ENCODE results near the gene NHLRC4. TPM values are rescaled to one million over a fixed set of nuclear protein-coding genes. Genes with fewer than 3 reads are reported as not detected.

NHLRC4 gene
- total RNA-seq, 1 experiment from 2014 or later = 0.37 TPM

DNA sequence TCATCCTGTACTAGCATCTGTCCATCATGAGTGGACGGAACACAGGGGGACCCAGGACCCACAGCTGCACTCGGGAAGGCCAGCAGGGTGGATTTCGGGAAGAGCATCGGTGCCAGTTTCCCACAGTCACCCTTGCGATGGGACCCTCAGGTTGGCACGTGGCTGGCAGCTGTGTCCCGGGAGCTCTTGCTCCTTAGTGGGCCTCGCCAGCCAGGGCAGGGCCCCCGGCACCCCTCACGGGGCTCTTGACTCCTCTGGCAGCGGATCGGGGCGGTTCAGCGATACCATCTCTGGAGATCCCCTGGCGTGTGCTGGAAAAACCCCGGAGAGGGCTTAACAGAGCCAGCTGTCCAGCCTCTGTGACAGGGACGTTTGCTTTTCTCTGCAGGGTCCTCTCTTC lies 30.1 kb upstream of the NHLRC4 start:
- Histone ChIP-seq H3K36me3 (peaks cover 48% of the 10 kb centered on the region), H3K27me3 (replicated peaks) (no peaks in the 10 kb centered on the region)

DNA sequence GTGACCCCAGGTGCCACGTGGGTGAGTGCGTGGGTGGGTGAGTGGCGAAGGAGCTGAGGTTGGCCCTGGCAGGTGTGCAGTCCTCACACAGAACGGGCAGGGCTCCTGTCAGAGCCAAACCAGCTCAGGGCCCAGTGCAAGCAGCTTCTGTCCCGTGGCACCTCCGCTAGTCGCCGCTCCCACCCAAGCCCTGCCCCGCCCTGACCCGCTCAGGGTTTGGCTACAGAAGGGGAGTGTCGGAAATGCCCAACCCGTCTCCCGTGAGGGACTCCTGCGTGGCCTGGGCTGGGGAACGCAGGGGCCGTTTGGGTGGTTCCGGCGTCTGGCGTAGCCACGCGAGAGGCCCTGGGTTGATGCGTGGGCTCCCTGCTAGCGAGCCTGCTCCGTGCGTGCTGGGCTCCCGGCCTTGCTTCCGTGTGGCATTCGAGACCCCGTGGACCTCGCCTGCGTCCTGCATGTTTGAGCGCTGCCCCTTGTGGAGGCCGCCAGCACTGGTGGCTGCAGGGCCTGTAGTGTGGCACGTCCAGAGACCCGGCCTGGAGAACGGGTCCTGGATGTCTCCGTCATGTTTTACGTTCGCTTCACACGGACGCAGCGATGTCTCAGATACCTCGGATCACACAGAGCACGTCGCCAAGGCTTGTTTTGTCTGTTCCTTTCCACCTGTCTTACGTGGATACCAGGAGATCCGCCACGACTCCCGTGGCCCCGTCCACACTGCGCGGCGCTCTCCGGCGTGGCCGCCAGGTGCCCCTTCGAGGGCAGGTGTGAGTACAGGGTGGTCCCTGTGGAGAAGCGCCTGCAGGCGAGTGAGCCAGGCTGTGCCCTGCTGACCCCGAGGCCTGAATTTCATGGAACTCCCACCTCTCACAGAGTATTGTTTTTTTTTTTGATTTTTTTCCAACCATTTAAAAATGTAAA lies 29.1 kb upstream of the NHLRC4 start:
- Histone ChIP-seq H3K4me3 (no peak overlapping the region), H3K36me3 (peaks cover 48% of the 10 kb centered on the region), H3K27ac (no peak overlapping the region)

More for the DNA sequence above, 30.1 kb upstream of the NHLRC4 start:
- DNase-seq (ENCODE audit: low read depth in 1 of 2, low spot score in 2 of 2) = no peak
- Histone ChIP-seq H3K27ac (no peak overlapping the region), H3K9me3 (replicated peaks) (no peaks in the 10 kb centered on the region), H3K4me1 (replicated peaks) (peaks cover 32% of the 10 kb centered on the region), H3K4me3 (no peak overlapping the region)

DNA sequence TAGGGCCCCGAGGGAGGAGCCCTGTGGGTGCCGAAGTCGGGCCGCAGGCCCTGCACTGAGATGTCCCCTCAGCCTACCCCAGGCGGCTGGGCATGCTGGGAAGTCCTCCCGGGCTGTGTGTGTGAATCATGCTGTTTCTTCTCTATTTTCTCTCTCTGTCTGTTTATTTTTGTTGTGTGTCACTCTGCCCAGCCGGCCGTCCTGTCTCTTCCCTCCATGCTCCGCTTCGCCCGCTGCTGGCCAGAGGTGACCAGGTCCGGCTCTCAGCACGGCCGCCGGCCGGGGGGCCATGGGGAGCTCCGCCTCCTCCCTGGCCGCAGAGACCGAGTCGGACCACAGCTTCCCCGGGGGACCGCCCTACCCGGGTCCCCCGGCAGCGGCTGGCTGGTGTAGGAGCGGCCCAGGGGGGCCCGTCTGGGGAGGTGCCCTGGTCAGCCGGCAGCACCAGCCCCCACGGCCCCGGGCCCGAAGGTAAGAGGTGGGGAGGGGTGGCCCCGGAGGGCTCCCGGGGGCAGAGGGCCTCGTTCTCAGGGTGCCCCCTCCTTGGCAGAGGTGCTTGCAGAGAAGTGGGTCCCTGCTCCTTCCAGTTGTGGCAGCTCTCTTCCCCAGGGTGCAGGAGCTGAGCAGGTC lies 26.8 kb upstream of the NHLRC4 start:
- no peaks in the 10 kb centered on the region for H3K27me3 ChIP-seq (replicated peaks)
- H3K4me1 ChIP-seq (replicated peaks) = peaks cover 26% of the 10 kb centered on the region
- H3K36me3 ChIP-seq = peaks cover 46% of the 10 kb centered on the region
- H3K9me3 ChIP-seq (replicated peaks) = no peaks in the 10 kb centered on the region
- peak overlapping the region; percentile 31; the same call in 1 of the 2 replicates for H3K27ac ChIP-seq
- DNase-seq (ENCODE audit: low read depth in 1 of 2, low spot score in 2 of 2) = peak; percentile 91 to 94
- peak overlapping the region; percentile 18 for H3K4me3 ChIP-seq

More for the DNA sequence above, 29.1 kb upstream of the NHLRC4 start:
- peaks cover 32% of the 10 kb centered on the region for H3K4me1 ChIP-seq (replicated peaks)
- no peaks in the 10 kb centered on the region for H3K27me3 ChIP-seq (replicated peaks)
- DNase-seq (ENCODE audit: low read depth in 1 of 2, low spot score in 2 of 2) = no peak
- H3K9me3 ChIP-seq (replicated peaks) = no peaks in the 10 kb centered on the region

DNA sequence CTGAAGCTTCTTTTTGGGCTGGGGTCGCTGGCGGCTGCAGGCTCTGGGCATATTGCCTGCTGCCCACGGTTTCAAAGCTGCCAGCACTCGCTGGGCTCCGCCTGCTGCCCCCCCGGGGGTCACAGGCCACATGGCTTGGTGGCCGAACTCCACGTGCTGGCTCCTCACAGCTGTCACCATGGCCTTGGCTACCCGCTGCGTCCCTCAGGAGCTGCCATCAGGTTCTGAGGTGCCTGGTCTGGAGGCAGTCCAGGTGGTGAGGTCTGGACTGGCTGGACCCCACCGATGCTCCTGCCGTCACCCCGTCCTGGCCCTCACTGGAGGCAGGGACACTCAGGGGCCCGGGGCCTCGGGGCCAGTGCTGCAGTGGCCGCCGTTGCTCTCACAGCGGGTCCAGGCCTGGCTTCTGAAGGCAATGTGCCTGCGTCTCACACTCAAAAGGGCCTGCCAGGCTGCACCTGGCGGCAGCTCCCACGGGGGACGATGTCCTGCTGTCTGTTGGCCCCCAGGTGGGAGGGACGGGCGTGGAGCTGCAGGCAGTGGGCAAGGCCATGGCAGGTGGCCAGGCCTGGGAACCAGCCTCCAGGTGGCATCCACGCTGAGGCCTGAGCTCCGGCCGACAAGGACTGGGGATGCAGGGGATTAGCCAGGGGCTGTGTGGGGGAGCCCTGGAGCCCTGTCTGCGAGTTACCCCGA lies 26.0 kb upstream of the NHLRC4 start:
- no peaks in the 10 kb centered on the region for H3K9me3 ChIP-seq (replicated peaks)
- H3K27me3 ChIP-seq (replicated peaks) = no peaks in the 10 kb centered on the region
- H3K4me1 ChIP-seq (replicated peaks) = peaks cover 19% of the 10 kb centered on the region
- H3K36me3 ChIP-seq = peaks cover 44% of the 10 kb centered on the region
- no peak overlapping the region for H3K4me3 ChIP-seq
- H3K27ac ChIP-seq = no peak overlapping the region
- no peak for DNase-seq (ENCODE audit: low read depth in 1 of 2, low spot score in 2 of 2)

DNA sequence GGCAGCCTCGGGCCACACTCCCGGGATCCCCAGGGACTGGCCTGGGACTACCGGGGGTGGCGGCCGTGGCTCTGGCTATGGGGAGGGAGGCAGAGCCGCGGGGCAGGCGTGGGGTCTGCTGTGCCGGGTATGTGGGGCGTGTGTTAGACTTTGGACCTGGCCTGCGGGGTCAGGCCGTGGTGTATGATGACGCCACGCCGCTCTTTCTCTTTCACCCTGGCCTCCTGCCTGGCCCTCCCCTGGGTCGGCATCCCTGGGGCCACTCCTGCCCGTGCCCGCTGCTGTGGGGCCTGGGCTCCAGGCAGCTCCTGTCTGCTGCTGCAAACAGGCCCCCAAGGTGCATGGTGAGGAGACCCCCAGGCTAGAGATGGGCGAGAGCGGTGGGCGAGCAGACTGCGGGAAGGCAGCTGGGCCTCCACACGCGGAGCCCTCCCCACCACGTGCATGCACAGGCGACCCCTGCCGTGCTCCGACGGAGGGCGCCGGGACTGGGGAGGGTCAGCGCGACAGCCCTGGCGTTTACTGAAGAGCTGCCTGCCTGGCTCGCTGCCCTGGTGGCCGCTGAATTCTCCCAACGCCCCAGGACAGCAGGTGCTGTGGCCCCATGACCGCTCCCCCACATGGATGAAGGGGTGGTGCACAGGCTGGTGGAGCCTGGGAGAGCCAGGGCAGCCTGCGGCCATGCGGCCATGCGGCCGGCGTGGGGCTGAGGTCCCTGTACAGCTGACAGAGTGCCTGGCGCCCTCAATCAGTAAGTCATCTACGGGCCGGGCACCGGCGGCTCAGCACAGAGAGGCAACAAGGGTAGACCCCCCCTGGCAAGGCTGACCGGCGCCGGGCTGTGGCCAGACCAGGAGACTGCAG lies 23.3 kb upstream of the NHLRC4 start:
- no peak overlapping the region for H3K27ac ChIP-seq
- DNase-seq (ENCODE audit: low read depth in 1 of 2, low spot score in 2 of 2) = no peak
- H3K36me3 ChIP-seq = peaks cover 42% of the 10 kb centered on the region
- H3K9me3 ChIP-seq (replicated peaks) = no peaks in the 10 kb centered on the region
- H3K4me1 ChIP-seq (replicated peaks) = peaks cover 15% of the 10 kb centered on the region
- no peaks in the 10 kb centered on the region for H3K27me3 ChIP-seq (replicated peaks)
- no peak overlapping the region for H3K4me3 ChIP-seq

DNA sequence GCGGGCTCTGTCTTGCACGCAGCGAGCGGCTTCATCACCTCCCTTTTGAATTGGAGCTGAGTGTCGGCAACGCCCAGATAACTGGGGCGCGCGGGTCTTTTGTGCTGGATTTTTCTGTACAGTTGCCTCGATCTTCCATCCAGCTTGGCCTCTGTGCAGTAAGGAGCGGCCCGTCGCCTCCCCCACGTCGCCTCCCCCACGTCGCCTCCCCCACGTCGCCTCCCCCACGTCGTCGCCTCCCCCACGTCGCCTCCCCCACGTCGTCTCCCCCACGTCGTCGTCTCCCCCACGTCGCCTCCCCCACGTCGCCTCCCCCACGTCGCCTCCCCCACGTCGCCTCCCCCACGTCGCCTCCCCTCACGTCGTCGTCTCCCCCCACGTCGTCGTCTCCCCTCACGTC lies 22.3 kb upstream of the NHLRC4 start:
- no peak overlapping the region for H3K27ac ChIP-seq
- no peaks in the 10 kb centered on the region for H3K27me3 ChIP-seq (replicated peaks)
- H3K4me3 ChIP-seq = no peak overlapping the region
- no peaks in the 10 kb centered on the region for H3K9me3 ChIP-seq (replicated peaks)
- peaks cover 43% of the 10 kb centered on the region for H3K36me3 ChIP-seq
- DNase-seq (ENCODE audit: low read depth in 1 of 2, low spot score in 2 of 2) = no peak
- H3K4me1 ChIP-seq (replicated peaks) = peaks cover 11% of the 10 kb centered on the region

DNA sequence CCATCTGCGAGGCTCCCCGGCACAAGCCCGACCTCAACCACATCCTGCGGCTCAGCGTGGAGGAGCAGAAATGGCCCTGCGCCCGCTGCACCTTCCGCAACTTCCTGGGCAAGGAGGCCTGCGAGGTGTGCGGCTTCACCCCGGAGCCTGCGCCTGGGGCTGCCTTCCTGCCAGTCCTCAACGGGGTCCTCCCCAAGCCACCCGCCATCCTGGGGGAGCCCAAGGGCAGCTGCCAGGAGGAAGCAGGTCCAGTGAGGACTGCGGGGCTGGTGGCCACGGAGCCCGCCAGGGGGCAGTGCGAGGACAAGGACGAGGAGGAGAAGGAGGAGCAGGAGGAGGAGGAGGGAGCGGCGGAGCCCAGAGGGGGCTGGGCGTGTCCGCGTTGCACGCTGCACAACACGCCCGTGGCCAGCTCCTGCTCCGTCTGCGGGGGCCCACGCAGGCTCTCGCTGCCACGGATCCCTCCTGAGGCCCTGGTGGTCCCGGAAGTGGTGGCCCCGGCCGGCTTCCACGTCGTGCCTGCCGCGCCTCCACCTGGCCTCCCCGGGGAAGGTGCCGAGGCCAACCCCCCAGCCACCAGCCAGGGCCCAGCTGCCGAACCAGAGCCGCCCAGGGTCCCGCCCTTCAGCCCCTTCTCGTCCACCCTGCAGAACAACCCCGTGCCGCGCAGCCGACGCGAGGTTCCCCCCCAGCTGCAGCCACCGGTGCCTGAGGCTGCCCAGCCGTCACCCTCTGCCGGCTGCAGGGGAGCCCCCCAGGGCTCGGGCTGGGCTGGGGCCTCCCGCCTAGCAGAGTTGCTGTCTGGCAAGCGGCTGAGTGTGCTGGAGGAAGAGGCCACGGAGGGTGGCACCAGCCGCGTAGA lies 19.7 kb upstream of the NHLRC4 start:
- Histone ChIP-seq H3K36me3 (peaks cover 45% of the 10 kb centered on the region), H3K4me3 (no peak overlapping the region), H3K27me3 (replicated peaks) (no peaks in the 10 kb centered on the region), H3K27ac (no peak overlapping the region), H3K4me1 (replicated peaks) (no peaks in the 10 kb centered on the region), H3K9me3 (replicated peaks) (no peaks in the 10 kb centered on the region)
- no peak for DNase-seq (ENCODE audit: low read depth in 1 of 2, low spot score in 2 of 2)

DNA sequence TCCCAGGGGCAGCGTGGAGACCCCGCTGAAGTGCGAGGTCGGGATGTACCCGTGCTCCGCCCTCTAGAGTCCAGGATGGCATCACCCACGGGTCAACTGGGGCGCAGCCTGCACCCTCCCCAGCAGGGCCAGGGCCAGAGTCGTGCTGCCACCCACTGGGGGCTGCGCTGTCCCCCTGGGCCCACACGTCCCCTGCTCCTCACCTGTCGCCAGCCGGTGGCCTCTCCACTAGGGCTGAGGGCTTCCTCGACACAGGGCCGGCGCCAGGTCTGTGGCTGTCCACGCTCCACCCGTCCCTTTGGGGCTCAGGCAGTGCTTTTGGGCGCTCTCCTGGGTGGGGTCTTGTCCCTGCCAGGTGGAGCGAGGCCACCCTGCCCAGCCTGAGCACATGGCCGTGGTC lies 18.2 kb upstream of the NHLRC4 start:
- H3K4me3 ChIP-seq = no peak overlapping the region
- H3K4me1 ChIP-seq (replicated peaks) = no peaks in the 10 kb centered on the region
- no peak overlapping the region for H3K27ac ChIP-seq
- no peaks in the 10 kb centered on the region for H3K9me3 ChIP-seq (replicated peaks)
- no peaks in the 10 kb centered on the region for H3K27me3 ChIP-seq (replicated peaks)
- H3K36me3 ChIP-seq = peaks cover 50% of the 10 kb centered on the region
- no peak for DNase-seq (ENCODE audit: low read depth in 1 of 2, low spot score in 2 of 2)

DNA sequence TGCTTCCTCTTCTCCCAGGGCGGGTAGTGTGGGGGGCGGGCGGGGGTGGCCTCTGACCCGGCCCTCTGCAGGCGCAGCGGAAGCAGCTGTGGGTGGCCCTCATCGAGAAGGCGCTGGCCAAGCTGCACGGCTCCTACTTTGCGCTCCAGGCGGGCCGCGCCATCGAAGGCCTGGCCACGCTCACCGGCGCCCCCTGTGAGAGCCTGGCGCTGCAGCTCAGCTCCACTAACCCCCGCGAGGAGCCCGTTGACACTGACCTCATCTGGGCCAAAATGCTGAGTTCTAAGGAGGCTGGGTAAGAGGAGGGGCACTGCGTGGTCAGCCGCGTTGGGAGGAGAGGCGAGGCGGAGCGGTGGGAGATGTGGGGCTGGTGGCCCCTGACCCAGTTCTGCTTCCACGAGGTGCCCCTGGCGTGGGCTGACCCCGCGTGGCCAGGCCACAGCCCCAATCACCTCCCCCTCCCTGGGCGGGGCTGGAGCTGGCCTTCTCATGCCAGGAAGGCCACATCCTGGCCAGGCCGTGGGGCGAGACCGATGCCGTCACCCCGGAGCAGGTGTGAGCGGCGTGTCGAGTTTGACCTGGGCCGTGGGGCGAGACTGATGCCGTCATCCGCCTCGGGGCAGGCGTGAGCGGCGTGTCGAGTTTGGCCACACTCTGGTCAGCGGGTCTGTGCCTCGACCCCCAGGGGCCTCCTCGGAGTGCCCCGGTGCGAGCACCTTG lies 17.1 kb upstream of the NHLRC4 start:
- H3K9me3 ChIP-seq (replicated peaks) = no peaks in the 10 kb centered on the region
- peaks cover 51% of the 10 kb centered on the region for H3K36me3 ChIP-seq
- H3K27ac ChIP-seq = no peak overlapping the region
- H3K27me3 ChIP-seq (replicated peaks) = no peaks in the 10 kb centered on the region
- no peaks in the 10 kb centered on the region for H3K4me1 ChIP-seq (replicated peaks)
- no peak overlapping the region for H3K4me3 ChIP-seq
- DNase-seq (ENCODE audit: low read depth in 1 of 2, low spot score in 2 of 2) = no peak

DNA sequence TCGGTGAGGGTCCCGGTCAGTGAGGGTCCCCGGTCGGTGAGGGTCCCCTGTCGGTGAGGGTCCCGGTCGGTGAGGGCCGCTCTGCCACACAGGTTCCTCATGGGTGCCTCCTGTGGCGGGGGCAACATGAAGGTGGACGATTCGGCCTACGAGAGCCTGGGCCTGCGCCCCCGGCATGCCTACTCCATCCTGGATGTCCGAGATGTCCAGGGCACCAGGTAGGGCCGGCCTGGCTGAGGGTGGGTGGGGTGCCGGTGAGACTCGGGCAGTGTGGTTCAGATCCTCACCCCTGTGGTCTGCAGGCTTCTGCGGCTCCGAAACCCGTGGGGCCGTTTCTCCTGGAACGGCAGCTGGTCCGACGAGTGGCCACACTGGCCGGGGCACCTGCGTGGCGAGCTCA lies 15.6 kb upstream of the NHLRC4 start:
- H3K4me3 ChIP-seq = no peak overlapping the region
- DNase-seq (ENCODE audit: low read depth in 1 of 2, low spot score in 2 of 2) = no peak
- H3K27me3 ChIP-seq (replicated peaks) = no peaks in the 10 kb centered on the region
- no peaks in the 10 kb centered on the region for H3K4me1 ChIP-seq (replicated peaks)
- H3K36me3 ChIP-seq = peaks cover 55% of the 10 kb centered on the region
- no peak overlapping the region for H3K27ac ChIP-seq
- H3K9me3 ChIP-seq (replicated peaks) = no peaks in the 10 kb centered on the region

DNA sequence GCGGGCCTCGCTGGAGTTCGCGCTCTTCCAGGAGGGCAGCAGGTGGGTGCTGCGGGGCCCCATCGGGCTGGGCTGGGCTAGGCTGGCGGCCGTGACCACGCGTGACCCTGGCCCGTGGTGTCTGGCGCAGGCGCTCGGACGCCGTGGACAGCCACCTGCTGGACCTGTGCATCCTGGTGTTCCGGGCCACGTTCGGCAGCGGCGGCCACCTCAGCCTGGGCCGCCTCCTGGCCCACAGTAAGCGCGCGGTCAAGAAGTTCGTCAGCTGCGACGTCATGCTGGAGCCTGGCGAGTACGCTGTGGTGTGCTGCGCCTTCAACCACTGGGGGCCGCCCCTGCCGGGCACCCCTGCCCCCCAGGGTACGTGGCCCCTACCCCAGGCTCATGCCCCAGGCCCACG lies 14.6 kb upstream of the NHLRC4 start:
- no peak overlapping the region for H3K27ac ChIP-seq
- no peak overlapping the region for H3K4me3 ChIP-seq
- peaks cover 49% of the 10 kb centered on the region for H3K36me3 ChIP-seq
- H3K9me3 ChIP-seq (replicated peaks) = no peaks in the 10 kb centered on the region
- no peaks in the 10 kb centered on the region for H3K27me3 ChIP-seq (replicated peaks)
- H3K4me1 ChIP-seq (replicated peaks) = no peaks in the 10 kb centered on the region
- no peak for DNase-seq (ENCODE audit: low read depth in 1 of 2, low spot score in 2 of 2)

DNA sequence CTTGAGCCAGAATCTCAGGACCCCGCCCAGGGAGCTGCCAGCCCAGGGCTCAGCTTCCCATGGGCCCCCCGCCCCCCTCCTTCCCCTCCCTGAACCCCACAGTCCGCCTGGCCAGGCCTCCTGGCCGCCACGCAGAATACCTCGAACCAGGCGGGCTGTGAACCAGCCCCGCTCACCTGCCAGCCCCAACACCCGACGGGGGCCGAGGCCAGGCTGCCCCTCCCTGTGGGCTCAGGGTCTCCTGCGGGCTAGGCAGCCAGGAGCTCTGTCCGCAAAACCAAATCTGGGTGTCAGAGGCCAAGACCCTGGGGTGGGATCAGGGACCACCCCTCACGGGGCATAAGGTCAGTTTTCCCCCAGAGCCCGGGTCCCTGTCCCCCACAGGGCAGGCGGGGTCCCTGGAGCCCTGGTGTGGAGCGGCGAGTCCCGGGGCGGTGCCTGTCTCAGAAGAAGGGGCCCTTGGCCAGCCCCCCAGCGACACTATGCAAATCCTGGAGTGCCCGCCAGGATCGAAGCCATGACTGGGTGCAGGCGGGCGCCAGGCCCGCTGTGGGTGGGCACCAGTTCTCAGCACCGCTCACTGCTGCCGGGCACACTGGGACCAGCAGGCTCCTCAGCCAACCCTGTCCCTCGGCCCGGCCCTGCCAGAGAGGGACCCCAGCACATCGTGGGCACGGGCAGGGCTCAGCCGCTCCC lies 13.1 kb upstream of the NHLRC4 start:
- DNase-seq (ENCODE audit: low read depth in 1 of 2, low spot score in 2 of 2) = no peak
- Histone ChIP-seq H3K4me3 (no peak overlapping the region), H3K27ac (no peak overlapping the region), H3K36me3 (peaks cover 33% of the 10 kb centered on the region), H3K27me3 (replicated peaks) (peaks cover 9% of the 10 kb centered on the region), H3K4me1 (replicated peaks) (no peaks in the 10 kb centered on the region), H3K9me3 (replicated peaks) (no peaks in the 10 kb centered on the region)
